H1 (cell line): ENCODE measurements around the gene ARID4A. TPM values are rescaled to one million over a fixed set of nuclear protein-coding genes. Genes with fewer than 3 reads are reported as not detected.

Source experiments
- FOSL1 ChIP-seq: IDR thresholded peaks from 2 replicates; pipeline ENCODE4 v1.6.1; 2011; ENCODE audit warnings: mild to moderate bottlenecking, low read depth, low read length, moderate library complexity; ENCODE audit not compliant: insufficient read depth
- RNF2 ChIP-seq: fragments of 200-900, 300-1000 bp; sonication (generic); IDR thresholded peaks from 2 replicates; pipeline ENCODE4 v1.7.1; 2016; ENCODE audit warnings: borderline replicate concordance, low read depth, mild to moderate bottlenecking, antibody characterized with exemption, low read length; ENCODE audit not compliant: poor library complexity, severe bottlenecking; ENCODE audit errors: missing control alignments
- SP2 ChIP-seq: IDR thresholded peaks from 2 replicates; pipeline ENCODE4 v1.6.1; 2012; ENCODE audit warnings: mild to moderate bottlenecking, low read length, inconsistent platforms
- polyA plus RNA-seq, 7 experiments: library from polyadenylated mRNA; depleted of rRNA in 3 of 7; stranded (reverse) in 5 of 7; unstranded in 2 of 7; fragments of >200 nt in 5 of 7; fragments of 200-250 nt in 2 of 7; gene quantifications; 1 replicate in 5 of 7; 2 replicates in 1 of 7; 4 replicates in 1 of 7; pipeline versions ENCODE4 v1.2.1 to v1.2.3, GENCODE V29; 2011 to 2013; ENCODE audit warnings: missing spikeins in 2 of 7, mixed read lengths in 2 of 7
- total RNA-seq: library from RNA; stranded (reverse); fragmentation: NEBNext Ultra II Directional; extraction: Animal tissue kit (Norgen Biotek cat#: 25700); gene quantifications from 2 replicates; pipeline ENCODE4 v1.2.1, GENCODE V29; 2021

Gene ARID4A
- total and polyA plus RNA-seq, 2 of the 8 experiments (the other 6 are each of a cell fraction or from before 2014, with no cell fraction given) = 2.1 to 14.6 TPM

- TF ChIP-seq RNF2 = no peak
- no peak for TF ChIP-seq FOSL1
- no peak for TF ChIP-seq SP2
These were observed 968 bp upstream of the ARID4A start (continued) for GRCh38 chr14:58297412-58297761.
